K562 (cell line): ENCODE results near the gene GRIN1. TPM values are rescaled to one million over a fixed set of nuclear protein-coding genes. Genes with fewer than 3 reads are reported as not detected.

Experiments
- ATAC-seq: fragments of 200-7000 bp; cut with Tn5 transposase; 3 replicates; pipeline ENCODE4 v1.9.1; 2020; ENCODE audit warnings: moderate library complexity
- BruUV-seq: library from RNA; stranded (reverse); fragments of 400-500 nt; replicated peaks from 2 replicates; lab custom pipeline; 2021; lab: Mats Ljungman, UMichigan
- CTCF ChIA-PET: fragments of 300-600 bp; formaldehyde crosslinking; extraction: SDS; loops from one replicate; lab custom pipeline; 2021; ENCODE audit warnings: low intra/inter-chr PET ratio; lab: Yijun Ruan, JAX
- POLR2A ChIA-PET: fragments of 300-600, 350-650 bp; sonication (Branson Sonifier 250); formaldehyde crosslinking; extraction: SDS; loops from one replicate; lab custom pipeline; 2021; ENCODE audit warnings: antibody characterized with exemption, inconsistent platforms; lab: Yijun Ruan, JAX
- DNase-seq, 4 experiments: peaks; one replicate each; pipeline versions ENCODE4 v3.0.0 to v3.0.0-alpha.2; 2011 to 2018; ENCODE audit warnings: low spot score in 3 of 4, mixed read lengths in 3 of 4; ENCODE audit errors: extremely low read depth in 1 of 4
- FAIRE-seq: peaks from 2 replicates; lab custom pipeline; 2011; peaks lifted over from hg19 to GRCh38; lab: Jason Lieb, UNC
- H2AFZ ChIP-seq: 2 replicates; pipeline ENCODE4 v1.6.0; 2011; ENCODE audit warnings: low read depth, low read length, control low read depth, inconsistent platforms
- H3K27ac ChIP-seq: fragments of 200-600 bp; 3 replicates; pipeline ENCODE4 v1.8.0; 2011; ENCODE audit warnings: low read depth, mild to moderate bottlenecking, control low read depth, inconsistent platforms, low read length, moderate library complexity, mixed read lengths; ENCODE audit errors: extremely low read depth
- H3K27me3 ChIP-seq, 2 experiments: fragments of 300-600 bp in 1 of 2; 2 replicates in 1 of 2; 3 replicates in 1 of 2; pipeline versions ENCODE4 v1.6.0 to v1.8.0; 2011; ENCODE audit warnings: inconsistent platforms in 2 of 2, low read length in 2 of 2, mild to moderate bottlenecking in 1 of 2, mixed read lengths in 1 of 2, moderate library complexity in 1 of 2; ENCODE audit not compliant: control insufficient read depth in 2 of 2, insufficient read depth in 2 of 2
- H3K36me3 ChIP-seq: fragments of 300-600 bp; 3 replicates; pipeline ENCODE4 v1.8.0; 2011; ENCODE audit warnings: mild to moderate bottlenecking, low read length, inconsistent platforms; ENCODE audit not compliant: control insufficient read depth, insufficient read depth
- H3K4me1 ChIP-seq, 2 experiments: fragments of 200-600 bp in 1 of 2; replicated peaks in 1 of 2; 2 replicates in 1 of 2; 3 replicates in 1 of 2; pipeline versions ENCODE4 v1.5.1 to v1.8.0; 2011; ENCODE audit warnings: inconsistent platforms in 2 of 2, low read length in 2 of 2, mild to moderate bottlenecking in 1 of 2, mixed read lengths in 1 of 2, moderate library complexity in 1 of 2; ENCODE audit not compliant: control insufficient read depth in 2 of 2, insufficient read depth in 2 of 2
- H3K4me2 ChIP-seq: 2 replicates; pipeline ENCODE4 v1.6.1; 2011; ENCODE audit warnings: low read length, control low read depth, inconsistent platforms, mixed read lengths; ENCODE audit not compliant: insufficient read depth
- H3K4me3 ChIP-seq: fragments of 200-600 bp; sonication (generic), shearing (Covaris generic); 2 replicates; pipeline ENCODE4 v1.5.1; 2016; ENCODE audit warnings: control low read depth, inconsistent platforms
- H3K79me2 ChIP-seq: fragments of 200-600 bp; 3 replicates; pipeline ENCODE4 v1.8.0; 2011; ENCODE audit warnings: low read length, inconsistent platforms; ENCODE audit not compliant: control insufficient read depth, insufficient read depth
- H3K9ac ChIP-seq, 2 experiments: 2 replicates each; pipeline versions ENCODE4 v1.6.0 to v1.6.1; 2011; ENCODE audit warnings: low read depth in 2 of 2, low read length in 2 of 2, control low read depth in 1 of 2, inconsistent platforms in 1 of 2, mild to moderate bottlenecking in 1 of 2, mixed read lengths in 1 of 2; ENCODE audit not compliant: insufficient read depth in 1 of 2
- H3K9me1 ChIP-seq: one replicate; pipeline ENCODE4 v1.6.0; 2011; ENCODE audit warnings: inconsistent platforms, mild to moderate bottlenecking, low read length, moderate library complexity; ENCODE audit not compliant: control insufficient read depth, insufficient read depth
- H3K9me3 ChIP-seq: replicated peaks from 2 replicates; pipeline ENCODE4 v1.5.1; 2011; ENCODE audit warnings: low read depth, low read length, inconsistent platforms; ENCODE audit not compliant: control insufficient read depth, insufficient read depth
- H4K20me1 ChIP-seq: replicated peaks from 2 replicates; pipeline ENCODE4 v1.6.1; 2011; ENCODE audit warnings: low read length, inconsistent platforms, mixed read lengths; ENCODE audit not compliant: control insufficient read depth, insufficient read depth
- CHD1 ChIP-seq: fragments of 200-600 bp; sonication (generic); IDR thresholded peaks from one replicate; pipeline ENCODE4 v1.6.1; 2012; ENCODE audit warnings: mild to moderate bottlenecking, moderate library complexity, low read length, inconsistent platforms
- MAFK ChIP-seq: IDR thresholded peaks from 2 replicates; pipeline ENCODE4 v1.6.1; 2011; ENCODE audit warnings: low read length, improper control_type of control experiment
- MEF2A ChIP-seq: IDR thresholded peaks from 2 replicates; pipeline ENCODE4 v1.6.1; 2011; ENCODE audit warnings: low read depth, mild to moderate bottlenecking, low read length, moderate library complexity; ENCODE audit not compliant: control insufficient read depth
- SMARCA5 ChIP-seq: fragments of 450-650 bp; IDR thresholded peaks from 2 replicates; pipeline ENCODE4 v1.6.1; 2016
- TCFL5 ChIP-seq: fragments of 250-450 bp; sonication (Bioruptor Pico); conservative IDR thresholded peaks from 2 replicates; pipeline ENCODE4 v1.6.1; 2021; ENCODE audit warnings: mild to moderate bottlenecking, moderate library complexity, matching md5 sums
- WHSC1 ChIP-seq: IDR thresholded peaks from one replicate; pipeline ENCODE4 v1.6.1; 2012; ENCODE audit warnings: low read length, control low read depth, inconsistent platforms
- WGBS: fragments of 100-300 bp; shearing (Covaris generic); methylation state at CpG from one replicate; pipeline ENCODE4 v1.1.6; 2016; ENCODE audit warnings: low coverage, mixed read lengths; ENCODE audit not compliant: insufficient coverage; ENCODE audit errors: missing lambda C conversion rate; 5-methylcytosine and 5-hydroxymethylcytosine counted together
- in situ Hi-C: fragments of 300-500 bp; cut with MboI; formaldehyde crosslinking; loops from 4 replicates; pipeline ENCODE4 v1.15.0; 2018; ENCODE audit warnings: inconsistent platforms, mixed read lengths
- intact Hi-C: fragments of 100-400 bp; cut with micrococcal nuclease; formaldehyde crosslinking; loops from 2 replicates; pipeline ENCODE4 v1.14.2; 2022
- polyA plus RNA-seq, 8 experiments: library from polyadenylated mRNA; depleted of rRNA in 4 of 8; stranded (reverse) in 5 of 8; unstranded in 3 of 8; fragments of >200 nt; fragmentation: Nextera tagmentation in 2 of 8; fragmentation: Illumina TruSeq in 1 of 8; extraction: Ambion mirVana in 2 of 8; extraction: Trizol in 1 of 8; gene quantifications; 2 replicates each; pipeline versions ENCODE4 v1.2.1 to v1.2.3, GENCODE V29; 2011 to 2014; ENCODE audit warnings: inconsistent platforms in 1 of 8, missing spikeins in 1 of 8
- total RNA-seq, 7 experiments: library from RNA; depleted of rRNA in 6 of 7; stranded (reverse); fragments of >200 nt in 6 of 7; fragmentation: Illumina TruSeq in 2 of 7; extraction: Trizol in 2 of 7; gene quantifications; 2 replicates each; pipeline versions ENCODE4 v1.2.1 to v1.2.3, GENCODE V29; 2011 to 2021; ENCODE audit warnings: low replicate concordance in 1 of 7
- TF ChIP-seq, protein P1 (sequence below): fragments of 450-650 bp; formaldehyde crosslinking; IDR thresholded peaks from 2 replicates; pipeline ENCODE4 v1.4.0; 2022; ENCODE audit warnings: missing genetic modification characterization
- TF ChIP-seq, protein P2 (sequence below): fragments of 250-450 bp; sonication (Bioruptor Pico); IDR thresholded peaks from 2 replicates; pipeline ENCODE4 v1.4.0; 2020
- TF ChIP-seq, protein P3 (sequence below), 2 experiments: fragments of 450-650 bp; IDR thresholded peaks; 2 replicates each; pipeline ENCODE4 v1.6.1; 2018; ENCODE audit warnings: mild to moderate bottlenecking in 2 of 2, low read depth in 1 of 2; ENCODE audit not compliant: partially characterized antibody in 2 of 2

The GRIN1 gene
- total and polyA plus RNA-seq, 9 of the 15 experiments (the other 6 are each of a cell fraction or from before 2014, with no cell fraction given), result 0.03 to 0.35 (median 0.16) TPM; not detected in 6

DNA sequence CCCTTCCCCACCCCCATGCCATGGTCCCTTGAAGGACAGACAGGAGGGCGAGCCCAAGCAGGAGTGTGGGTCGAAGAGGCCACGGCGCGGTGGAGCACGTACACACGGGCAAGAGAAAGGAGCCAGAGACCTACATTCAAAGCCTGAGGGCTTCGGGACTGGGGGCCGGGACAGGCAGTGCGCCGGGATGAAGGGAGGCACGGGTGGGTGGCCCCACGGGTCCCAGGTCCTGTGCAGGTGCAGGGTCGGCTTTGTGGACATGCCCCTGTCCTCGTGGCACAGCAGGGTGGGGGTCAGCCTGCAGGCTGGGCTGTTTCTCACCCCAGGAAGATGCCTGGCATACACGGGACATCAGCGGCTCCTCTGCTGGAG is 21.1 kb downstream of the GRIN1 start (continued):
- TF ChIP-seq, protein P1, sequence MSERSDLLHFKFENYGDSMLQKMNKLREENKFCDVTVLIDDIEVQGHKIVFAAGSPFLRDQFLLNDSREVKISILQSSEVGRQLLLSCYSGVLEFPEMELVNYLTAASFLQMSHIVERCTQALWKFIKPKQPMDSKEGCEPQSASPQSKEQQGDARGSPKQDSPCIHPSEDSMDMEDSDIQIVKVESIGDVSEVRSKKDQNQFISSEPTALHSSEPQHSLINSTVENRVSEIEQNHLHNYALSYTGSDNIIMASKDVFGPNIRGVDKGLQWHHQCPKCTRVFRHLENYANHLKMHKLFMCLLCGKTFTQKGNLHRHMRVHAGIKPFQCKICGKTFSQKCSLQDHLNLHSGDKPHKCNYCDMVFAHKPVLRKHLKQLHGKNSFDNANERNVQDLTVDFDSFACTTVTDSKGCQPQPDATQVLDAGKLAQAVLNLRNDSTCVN (CRISPR knock-in tag), result no peak

DNA sequence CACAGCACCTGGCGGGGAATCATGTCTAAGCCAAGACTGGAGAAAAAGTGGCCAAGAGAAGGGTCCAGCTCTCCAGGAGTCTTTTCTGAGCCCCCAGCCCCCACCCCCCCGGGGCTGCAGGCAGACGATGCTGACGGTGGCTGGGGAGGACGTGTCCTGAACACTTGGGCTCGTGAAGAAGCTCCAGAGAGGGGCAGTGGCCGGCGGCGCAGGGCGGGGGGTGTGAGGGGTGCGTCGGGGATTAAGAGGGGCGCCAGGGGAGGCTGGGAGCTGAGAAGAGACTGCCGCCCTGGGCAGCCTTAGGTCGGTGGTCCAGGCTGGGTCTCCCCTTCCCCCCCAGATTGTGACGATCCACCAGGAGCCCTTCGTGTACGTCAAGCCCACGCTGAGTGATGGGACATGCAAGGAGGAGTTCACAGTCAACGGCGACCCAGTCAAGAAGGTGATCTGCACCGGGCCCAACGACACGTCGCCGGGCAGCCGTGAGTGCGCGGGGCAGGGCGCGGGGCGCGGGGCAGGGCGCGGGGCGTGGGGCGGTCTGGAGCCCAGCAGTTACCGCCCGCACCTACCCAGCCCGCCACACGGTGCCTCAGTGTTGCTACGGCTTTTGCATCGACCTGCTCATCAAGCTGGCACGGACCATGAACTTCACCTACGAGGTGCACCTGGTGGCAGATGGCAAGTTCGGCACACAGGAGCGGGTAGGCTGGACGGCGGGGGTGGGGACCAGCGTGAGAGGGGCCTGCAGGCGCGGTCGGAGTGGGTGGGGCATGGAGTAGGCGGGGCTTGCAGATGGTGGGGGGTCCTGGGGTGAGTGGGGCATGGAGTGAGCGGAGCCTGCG is 22.0 kb downstream of the GRIN1 start:
- 42% methylated on average over 33 of the region's 56 CpGs for WGBS
- Histone ChIP-seq H3K4me2 (no peak overlapping the region), H3K36me3 (no peaks in the 10 kb centered on the region), H3K9me1 (no peaks in the 10 kb centered on the region), H3K4me3 (no peak overlapping the region), H3K4me1 (peaks cover 18 to 95% of the 10 kb centered on the region in 2 experiments; a peak in 4 of 5 replicates), H3K9me3 (no peaks in the 10 kb centered on the region), H3K27ac (no peak overlapping the region), H3K9ac (no peak overlapping the region), H3K27me3 (peaks cover 5 to 17% of the 10 kb centered on the region in 2 experiments; a peak in 4 of 5 replicates), H4K20me1 (0 out of 2 replicates have a peak, but pooled peaks cover 8% of the 10 kb centered on the region), H3K79me2 (no peaks in the 10 kb centered on the region), H2AFZ (no peak overlapping the region)
- in situ Hi-C loops (no loop called here), intact Hi-C loops (no loop called here)
- ChIA-PET POLR2A (interaction anchor here (0.6 kb wide), 1 partner anchor 28 kb away, joined by 3 read pairs; no protein-coding TSS in a partner anchor), CTCF (no interaction called here)
- no peak for ATAC-seq
- BruUV-seq, result no TSS peak
- no peak for FAIRE-seq
- no peak for DNase-seq
- no peak for TF ChIP-seq TCFL5 (CRISPR knock-in tag)
- TF ChIP-seq, protein P2, sequence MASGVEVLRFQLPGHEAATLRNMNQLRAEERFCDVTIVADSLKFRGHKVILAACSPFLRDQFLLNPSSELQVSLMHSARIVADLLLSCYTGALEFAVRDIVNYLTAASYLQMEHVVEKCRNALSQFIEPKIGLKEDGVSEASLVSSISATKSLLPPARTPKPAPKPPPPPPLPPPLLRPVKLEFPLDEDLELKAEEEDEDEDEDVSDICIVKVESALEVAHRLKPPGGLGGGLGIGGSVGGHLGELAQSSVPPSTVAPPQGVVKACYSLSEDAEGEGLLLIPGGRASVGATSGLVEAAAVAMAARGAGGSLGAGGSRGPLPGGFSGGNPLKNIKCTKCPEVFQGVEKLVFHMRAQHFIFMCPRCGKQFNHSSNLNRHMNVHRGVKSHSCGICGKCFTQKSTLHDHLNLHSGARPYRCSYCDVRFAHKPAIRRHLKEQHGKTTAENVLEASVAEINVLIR (CRISPR knock-in tag), result no peak
- TF ChIP-seq, protein P3, sequence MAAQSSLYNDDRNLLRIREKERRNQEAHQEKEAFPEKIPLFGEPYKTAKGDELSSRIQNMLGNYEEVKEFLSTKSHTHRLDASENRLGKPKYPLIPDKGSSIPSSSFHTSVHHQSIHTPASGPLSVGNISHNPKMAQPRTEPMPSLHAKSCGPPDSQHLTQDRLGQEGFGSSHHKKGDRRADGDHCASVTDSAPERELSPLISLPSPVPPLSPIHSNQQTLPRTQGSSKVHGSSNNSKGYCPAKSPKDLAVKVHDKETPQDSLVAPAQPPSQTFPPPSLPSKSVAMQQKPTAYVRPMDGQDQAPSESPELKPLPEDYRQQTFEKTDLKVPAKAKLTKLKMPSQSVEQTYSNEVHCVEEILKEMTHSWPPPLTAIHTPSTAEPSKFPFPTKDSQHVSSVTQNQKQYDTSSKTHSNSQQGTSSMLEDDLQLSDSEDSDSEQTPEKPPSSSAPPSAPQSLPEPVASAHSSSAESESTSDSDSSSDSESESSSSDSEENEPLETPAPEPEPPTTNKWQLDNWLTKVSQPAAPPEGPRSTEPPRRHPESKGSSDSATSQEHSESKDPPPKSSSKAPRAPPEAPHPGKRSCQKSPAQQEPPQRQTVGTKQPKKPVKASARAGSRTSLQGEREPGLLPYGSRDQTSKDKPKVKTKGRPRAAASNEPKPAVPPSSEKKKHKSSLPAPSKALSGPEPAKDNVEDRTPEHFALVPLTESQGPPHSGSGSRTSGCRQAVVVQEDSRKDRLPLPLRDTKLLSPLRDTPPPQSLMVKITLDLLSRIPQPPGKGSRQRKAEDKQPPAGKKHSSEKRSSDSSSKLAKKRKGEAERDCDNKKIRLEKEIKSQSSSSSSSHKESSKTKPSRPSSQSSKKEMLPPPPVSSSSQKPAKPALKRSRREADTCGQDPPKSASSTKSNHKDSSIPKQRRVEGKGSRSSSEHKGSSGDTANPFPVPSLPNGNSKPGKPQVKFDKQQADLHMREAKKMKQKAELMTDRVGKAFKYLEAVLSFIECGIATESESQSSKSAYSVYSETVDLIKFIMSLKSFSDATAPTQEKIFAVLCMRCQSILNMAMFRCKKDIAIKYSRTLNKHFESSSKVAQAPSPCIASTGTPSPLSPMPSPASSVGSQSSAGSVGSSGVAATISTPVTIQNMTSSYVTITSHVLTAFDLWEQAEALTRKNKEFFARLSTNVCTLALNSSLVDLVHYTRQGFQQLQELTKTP (IDR thresholded peaks at IDR 0.05; ENCODE audit: low read depth in 1 of 2, partially characterized antibody in 2 of 2), result no peak
- TF ChIP-seq MAFK, result no peak
- TF ChIP-seq SMARCA5, result no peak
- TF ChIP-seq CHD1, result no peak
- no peak for TF ChIP-seq WHSC1
- TF ChIP-seq MEF2A, result no peak
